Trophoblast cell (in vitro differentiated cells and primary cell): ENCODE data around the gene TUBB2B.

Experiments used
- DNase-seq, 2 donors: peaks; one replicate each; pipeline ENCODE4 v3.0.0-alpha.2; 2016
- H2AFZ ChIP-seq: 2 replicates; pipeline ENCODE4 v1.6.1; 2013; ENCODE audit warnings: low read length, moderate library complexity, mild to moderate bottlenecking; ENCODE audit not compliant: insufficient read depth, poor library complexity
- H2AK5ac ChIP-seq: 2 replicates; pipeline ENCODE4 v1.6.1; 2013; ENCODE audit warnings: mild to moderate bottlenecking, low read length
- H2BK120ac ChIP-seq: 2 replicates; pipeline ENCODE4 v1.6.1; 2013; ENCODE audit warnings: low read length, mild to moderate bottlenecking, moderate library complexity; ENCODE audit not compliant: insufficient read depth, poor library complexity
- H2BK12ac ChIP-seq: 2 replicates; pipeline ENCODE4 v1.6.1; 2013; ENCODE audit warnings: mild to moderate bottlenecking, low read length, moderate library complexity
- H2BK5ac ChIP-seq: 2 replicates; pipeline ENCODE4 v1.6.1; 2013; ENCODE audit warnings: low read length, low read depth, moderate library complexity, mild to moderate bottlenecking; ENCODE audit not compliant: poor library complexity
- H3K14ac ChIP-seq: 2 replicates; pipeline ENCODE4 v1.6.1; 2013; ENCODE audit warnings: mild to moderate bottlenecking, low read length
- H3K18ac ChIP-seq: 2 replicates; pipeline ENCODE4 v1.6.1; 2013; ENCODE audit warnings: mild to moderate bottlenecking, low read length
- H3K23ac ChIP-seq: 2 replicates; pipeline ENCODE4 v1.6.1; 2013; ENCODE audit warnings: low read length
- H3K27ac ChIP-seq: 2 replicates; pipeline ENCODE4 v1.5.1; 2013; ENCODE audit warnings: low read depth, mild to moderate bottlenecking, inconsistent platforms, low read length, moderate library complexity
- H3K27me3 ChIP-seq: 2 replicates; pipeline ENCODE4 v1.6.1; 2013; ENCODE audit warnings: inconsistent platforms, mild to moderate bottlenecking, low read length, moderate library complexity; ENCODE audit not compliant: insufficient read depth
- H3K36me3 ChIP-seq, 2 experiments: 1 replicate in 1 of 2; 2 replicates in 1 of 2; pipeline ENCODE4 v1.6.1; 2013; ENCODE audit warnings: low read length in 2 of 2, mild to moderate bottlenecking in 2 of 2, moderate library complexity in 1 of 2; ENCODE audit not compliant: insufficient read depth in 2 of 2, control insufficient read depth in 1 of 2
- H3K4ac ChIP-seq: 2 replicates; pipeline ENCODE4 v1.6.1; 2013; ENCODE audit warnings: low read depth, mild to moderate bottlenecking, low read length, moderate library complexity
- H3K4me1 ChIP-seq, 2 experiments: 1 replicate in 1 of 2; 2 replicates in 1 of 2; pipeline ENCODE4 v1.6.1; 2013; ENCODE audit warnings: low read length in 2 of 2, mild to moderate bottlenecking in 2 of 2, moderate library complexity in 1 of 2; ENCODE audit not compliant: insufficient read depth in 2 of 2, control insufficient read depth in 1 of 2
- H3K4me2 ChIP-seq: 2 replicates; pipeline ENCODE4 v1.6.1; 2013; ENCODE audit warnings: inconsistent platforms, mild to moderate bottlenecking, low read length, moderate library complexity
- H3K4me3 ChIP-seq: 2 replicates; pipeline ENCODE4 v1.5.1; 2013; ENCODE audit warnings: mild to moderate bottlenecking, low read depth, low read length, inconsistent platforms
- H3K79me1 ChIP-seq: one replicate; pipeline ENCODE4 v1.6.1; 2013; ENCODE audit warnings: low read length
- H3K79me2 ChIP-seq: 2 replicates; pipeline ENCODE4 v1.6.1; 2013; ENCODE audit warnings: low read length, mild to moderate bottlenecking; ENCODE audit not compliant: control insufficient read depth, insufficient read depth, poor library complexity
- H3K9ac ChIP-seq: 2 replicates; pipeline ENCODE4 v1.6.1; 2013; ENCODE audit warnings: mild to moderate bottlenecking, low read length
- H3K9me3 ChIP-seq: 2 replicates; pipeline ENCODE4 v1.6.1; 2013; ENCODE audit warnings: low read depth, mild to moderate bottlenecking, control low read depth, inconsistent platforms, low read length; ENCODE audit not compliant: insufficient read depth
- H4K12ac ChIP-seq: 2 replicates; pipeline ENCODE4 v1.6.1; 2013; ENCODE audit warnings: low read depth, mild to moderate bottlenecking, low read length, moderate library complexity
- H4K8ac ChIP-seq: 2 replicates; pipeline ENCODE4 v1.6.1; 2013; ENCODE audit warnings: low read depth, mild to moderate bottlenecking, low read length, moderate library complexity
- H4K91ac ChIP-seq: one replicate; pipeline ENCODE4 v1.6.1; 2013; ENCODE audit warnings: low read depth, mild to moderate bottlenecking, low read length, moderate library complexity
- WGBS: extraction: QIAGEN DNeasy Blood & Tissue Kit; methylation state at CpG from one replicate; pipeline ENCODE4 v1.1.7; 2013; ENCODE audit warnings: missing lambda C conversion rate; ENCODE audit not compliant: insufficient read length, insufficient coverage; ENCODE audit errors: extremely low coverage; 5-methylcytosine and 5-hydroxymethylcytosine counted together

The TUBB2B gene

GRCh38 chr6:3272911-3273547 is 45.6 kb upstream of the TUBB2B start:
- H2AK5ac ChIP-seq: no peak overlapping the region
- no peak overlapping the region for H4K8ac ChIP-seq
- no peak overlapping the region for H3K18ac ChIP-seq
- H2BK120ac ChIP-seq: no peak overlapping the region
- no peaks in the 10 kb centered on the region for H3K79me1 ChIP-seq
- H3K27me3 ChIP-seq: no peaks in the 10 kb centered on the region
- H3K4ac ChIP-seq: no peak overlapping the region
- H3K79me2 ChIP-seq: no peaks in the 10 kb centered on the region
- no peak overlapping the region for H3K23ac ChIP-seq
- H3K36me3 ChIP-seq: peaks cover 53 to 69% of the 10 kb centered on the region in 2 experiments
- H2AFZ ChIP-seq: no peak overlapping the region
- H3K14ac ChIP-seq: no peak overlapping the region
- no CpG with 5 or more reads among the region's 32 CpGs for WGBS
- H2BK12ac ChIP-seq: no peak overlapping the region
- no peak overlapping the region for H3K27ac ChIP-seq
- no peak overlapping the region for H3K9ac ChIP-seq
- H4K12ac ChIP-seq: no peak overlapping the region
- H4K91ac ChIP-seq: no peak overlapping the region
- H2BK5ac ChIP-seq: no peak overlapping the region
- DNase-seq: no peak
- no peaks in the 10 kb centered on the region for H3K4me1 ChIP-seq
- H3K4me2 ChIP-seq: no peak overlapping the region
- no peak overlapping the region for H3K4me3 ChIP-seq
- H3K9me3 ChIP-seq: peaks cover 1% of the 10 kb centered on the region

- Histone ChIP-seq H3K79me1 (no peaks in the 10 kb centered on the region), H3K4me3 (no peak overlapping the region), H2BK5ac (no peak overlapping the region), H2AFZ (no peak overlapping the region), H3K18ac (no peak overlapping the region), H2BK12ac (no peak overlapping the region), H3K4me2 (no peak overlapping the region), H3K79me2 (no peaks in the 10 kb centered on the region), H3K9me3 (no peaks in the 10 kb centered on the region), H3K9ac (no peak overlapping the region), H2BK120ac (no peak overlapping the region), H3K23ac (no peak overlapping the region), H4K12ac (no peak overlapping the region), H3K27ac (no peak overlapping the region), H2AK5ac (no peak overlapping the region), H3K4me1 (no peaks in the 10 kb centered on the region), H4K91ac (no peak overlapping the region), H3K36me3 (peaks cover 46 to 57% of the 10 kb centered on the region in 2 experiments), H3K27me3 (no peaks in the 10 kb centered on the region), H4K8ac (no peak overlapping the region), H3K4ac (no peak overlapping the region), H3K14ac (no peak overlapping the region)
- WGBS: no CpG with 5 or more reads among the region's 13 CpGs
- DNase-seq: no peak
These were observed 44.3 kb upstream of the TUBB2B start for GRCh38 chr6:3271756-3272155.

GRCh38 chr6:3270258-3270657 is 42.8 kb upstream of the TUBB2B start:
- no peak overlapping the region for H2BK120ac ChIP-seq
- no peaks in the 10 kb centered on the region for H3K79me2 ChIP-seq
- DNase-seq: no peak
- no peak overlapping the region for H3K9ac ChIP-seq
- no peak overlapping the region for H4K91ac ChIP-seq
- H3K23ac ChIP-seq: no peak overlapping the region
- no peaks in the 10 kb centered on the region for H3K4me1 ChIP-seq
- no peak overlapping the region for H4K12ac ChIP-seq
- no peaks in the 10 kb centered on the region for H3K79me1 ChIP-seq
- no CpG with 5 or more reads among the region's 15 CpGs for WGBS
- H3K27ac ChIP-seq: no peak overlapping the region
- H4K8ac ChIP-seq: no peak overlapping the region
- peaks cover 41 to 50% of the 10 kb centered on the region in 2 experiments for H3K36me3 ChIP-seq
- no peak overlapping the region for H2BK5ac ChIP-seq
- no peak overlapping the region for H2BK12ac ChIP-seq
- no peaks in the 10 kb centered on the region for H3K27me3 ChIP-seq
- H3K4me3 ChIP-seq: no peak overlapping the region
- H3K4ac ChIP-seq: no peak overlapping the region
- no peaks in the 10 kb centered on the region for H3K9me3 ChIP-seq
- no peak overlapping the region for H2AK5ac ChIP-seq
- H3K4me2 ChIP-seq: no peak overlapping the region
- no peak overlapping the region for H3K14ac ChIP-seq
- H3K18ac ChIP-seq: no peak overlapping the region
- no peak overlapping the region for H2AFZ ChIP-seq

GRCh38 chr6:3269281-3269975 is 42.0 kb upstream of the TUBB2B start:
- H3K23ac ChIP-seq: no peak overlapping the region
- no peaks in the 10 kb centered on the region for H3K9me3 ChIP-seq
- no peak overlapping the region for H3K4ac ChIP-seq
- no peak overlapping the region for H3K18ac ChIP-seq
- H3K27me3 ChIP-seq: no peaks in the 10 kb centered on the region
- H3K79me2 ChIP-seq: no peaks in the 10 kb centered on the region
- H2BK120ac ChIP-seq: no peak overlapping the region
- no peak overlapping the region for H3K4me2 ChIP-seq
- WGBS: no CpG with 5 or more reads among the region's 27 CpGs
- no peak overlapping the region for H2AK5ac ChIP-seq
- H2BK5ac ChIP-seq: no peak overlapping the region
- H3K4me3 ChIP-seq: no peak overlapping the region
- no peaks in the 10 kb centered on the region for H3K4me1 ChIP-seq
- no peaks in the 10 kb centered on the region for H3K79me1 ChIP-seq
- H3K27ac ChIP-seq: no peak overlapping the region
- H3K14ac ChIP-seq: no peak overlapping the region
- H2AFZ ChIP-seq: no peak overlapping the region
- no peak overlapping the region for H4K12ac ChIP-seq
- DNase-seq: no peak
- H2BK12ac ChIP-seq: no peak overlapping the region
- H4K8ac ChIP-seq: no peak overlapping the region
- H3K9ac ChIP-seq: no peak overlapping the region
- no peak overlapping the region for H4K91ac ChIP-seq
- H3K36me3 ChIP-seq: peaks cover 41 to 50% of the 10 kb centered on the region in 2 experiments
